Pancreas (tissue), 10 donors: Measurements from ENCODE around the gene ZSCAN2. TPM values are rescaled to one million over a fixed set of nuclear protein-coding genes. Genes with fewer than 3 reads are reported as not detected.

Experiments
- ATAC-seq, 4 donors: fragments of 200-7000 bp; cut with Tn5 transposase; one replicate each; pipeline versions ENCODE4 v1.8.0 to v1.9.1; 2020; ENCODE audit warnings: mild to moderate bottlenecking in 4 of 4, moderate library complexity in 4 of 4
- DNase-seq, 6 donors: peaks; one replicate each; pipeline ENCODE4 v3.0.0-alpha.2; 2020
- FAIRE-seq: peaks from 2 replicates; lab custom pipeline; 2012; peaks lifted over from hg19 to GRCh38; lab: Jason Lieb, UNC
- H3K27ac ChIP-seq, 4 donors: fragments of 200-600 bp; sonication (generic); 1 replicate in 3 of 4; 2 replicates in 1 of 4; pipeline versions ENCODE4 v1.5.0 to v1.8.0; 2020
- H3K27me3 ChIP-seq, 4 donors: fragments of 200-600 bp; one replicate each; pipeline ENCODE4 v1.8.0; 2021
- H3K36me3 ChIP-seq, 3 donors: fragments of 200-600 bp; sonication (generic) in 1 of 3; one replicate each; pipeline versions ENCODE4 v1.5.0 to v1.8.0; 2020 to 2021
- H3K4me1 ChIP-seq, 3 donors: fragments of 200-600 bp; one replicate each; pipeline ENCODE4 v1.8.0; 2021
- H3K4me3 ChIP-seq, 4 donors: fragments of 200-600 bp; sonication (generic) in 2 of 4; one replicate each; pipeline versions ENCODE4 v1.5.0 to v1.8.0; 2020 to 2021
- H3K9me3 ChIP-seq, 4 donors: fragments of 200-600 bp; one replicate each; pipeline ENCODE4 v1.8.0; 2021
- WGBS, 2 donors: extraction: QIAGEN DNeasy Blood & Tissue Kit; methylation state at CpG; one replicate each; pipeline ENCODE4 v1.1.7; 2013; 5-methylcytosine and 5-hydroxymethylcytosine counted together
- intact Hi-C, 3 donors: fragments of 100-400 bp; cut with DNase I; formaldehyde crosslinking; loops; one replicate each; pipeline versions ENCODE4 v1.11.1 to v1.14.2; 2022
- polyA plus RNA-seq, 2 donors: library from polyadenylated mRNA; stranded (reverse); fragments of 200-250 nt; gene quantifications; one replicate each; pipeline ENCODE4 v1.2.3, GENCODE V29; 2013
- total RNA-seq, 6 donors: library from RNA; stranded (reverse); fragmentation: NEBNext Ultra II Directional in 4 of 6; extraction: Animal tissue kit (Norgen Biotek cat#: 25700) in 4 of 6; gene quantifications; one replicate each; pipeline versions ENCODE4 v1.2.1 to v1.2.4, GENCODE V29; 2021 to 2023
- TF ChIP-seq, protein P1 (sequence below), 4 donors: fragments of 200-600 bp; sonication (generic) in 3 of 4; IDR thresholded peaks; one replicate each; pipeline versions ENCODE4 v1.5.0 to v1.8.0; 2021; ENCODE audit warnings: antibody characterized with exemption in 4 of 4
- donor health status: healthy with polysubstance abuse.
- donor health status: DM: no; HTN: no; CAD: no; lungs with moderate emphysema.
- donor health status: DM: no; HTN: no; CAD: no.
- donor health status: control.
- donor health status: control.
- donor health status: Bipolar disorder and iron deficiency.
- donor health status: DM: yes; HTN: yes; CAD: no.
- donor health status: DM: no; HTN: no; CAD: no.
- donor health status: DM: no; HTN: no; CAD: no.
- donor health status: DM: yes; HTN: yes; CAD: no.

Gene ZSCAN2
- total and polyA plus RNA-seq, 8 donors, result 5.5 to 15.4 (median 11.9) TPM

GRCh38 chr15:84659904-84660781, 59.3 kb downstream of the ZSCAN2 start:
- no peak for FAIRE-seq
- H3K27me3 ChIP-seq, result no peaks in the 10 kb centered on the region
- intact Hi-C loops, result no loop called here
- H3K4me3 ChIP-seq, result no peak overlapping the region
- 72 to 82% methylated on average over 4 of the region's 4 CpGs for WGBS, 2 donors
- H3K9me3 ChIP-seq, result no peaks in the 10 kb centered on the region
- no peak overlapping the region for H3K27ac ChIP-seq
- H3K4me1 ChIP-seq, result peaks cover 0 to 3% (median 0%) of the 10 kb centered on the region in 3 donors
- DNase-seq, result no peak
- ATAC-seq, result no peak
- no peaks in the 10 kb centered on the region for H3K36me3 ChIP-seq
- TF ChIP-seq, protein P1, sequence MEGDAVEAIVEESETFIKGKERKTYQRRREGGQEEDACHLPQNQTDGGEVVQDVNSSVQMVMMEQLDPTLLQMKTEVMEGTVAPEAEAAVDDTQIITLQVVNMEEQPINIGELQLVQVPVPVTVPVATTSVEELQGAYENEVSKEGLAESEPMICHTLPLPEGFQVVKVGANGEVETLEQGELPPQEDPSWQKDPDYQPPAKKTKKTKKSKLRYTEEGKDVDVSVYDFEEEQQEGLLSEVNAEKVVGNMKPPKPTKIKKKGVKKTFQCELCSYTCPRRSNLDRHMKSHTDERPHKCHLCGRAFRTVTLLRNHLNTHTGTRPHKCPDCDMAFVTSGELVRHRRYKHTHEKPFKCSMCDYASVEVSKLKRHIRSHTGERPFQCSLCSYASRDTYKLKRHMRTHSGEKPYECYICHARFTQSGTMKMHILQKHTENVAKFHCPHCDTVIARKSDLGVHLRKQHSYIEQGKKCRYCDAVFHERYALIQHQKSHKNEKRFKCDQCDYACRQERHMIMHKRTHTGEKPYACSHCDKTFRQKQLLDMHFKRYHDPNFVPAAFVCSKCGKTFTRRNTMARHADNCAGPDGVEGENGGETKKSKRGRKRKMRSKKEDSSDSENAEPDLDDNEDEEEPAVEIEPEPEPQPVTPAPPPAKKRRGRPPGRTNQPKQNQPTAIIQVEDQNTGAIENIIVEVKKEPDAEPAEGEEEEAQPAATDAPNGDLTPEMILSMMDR (IDR thresholded peaks at IDR 0.05), result no peak

DNA sequence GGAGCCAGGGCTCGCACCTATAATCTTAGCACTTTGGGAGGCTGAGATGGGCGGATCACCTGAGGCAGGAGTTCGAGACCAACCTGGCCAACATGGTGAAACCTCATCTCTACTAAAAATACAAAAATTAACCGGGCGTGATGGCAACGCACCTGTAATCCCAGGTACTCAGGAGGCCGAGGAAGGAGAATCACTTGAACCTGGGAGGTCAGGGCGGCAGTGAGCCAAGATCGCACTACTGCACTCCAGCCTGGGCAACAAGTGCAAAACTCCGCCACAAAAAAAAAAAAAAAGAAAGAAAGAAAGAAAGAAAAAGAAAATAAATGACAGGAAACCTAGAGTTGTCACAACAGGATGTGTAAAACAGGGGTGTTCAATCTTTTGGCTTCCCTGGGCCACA, 60.2 kb downstream of the ZSCAN2 start:
- no peak for FAIRE-seq
- Histone ChIP-seq H3K27ac (no peak overlapping the region), H3K4me1 (no peaks in the 10 kb centered on the region), H3K27me3 (no peaks in the 10 kb centered on the region), H3K36me3 (no peaks in the 10 kb centered on the region), H3K4me3 (no peak overlapping the region), H3K9me3 (no peaks in the 10 kb centered on the region)
- no peak for ATAC-seq
- no peak for DNase-seq
- intact Hi-C loops, result no loop called here
- 93 to 95% methylated on average over 10 of the region's 10 CpGs for whole genome bisulfite sequencing, 2 donors
- TF ChIP-seq, protein P1 (IDR thresholded peaks at IDR 0.05), result no peak

- ATAC-seq, result no peak
- Histone ChIP-seq H3K4me3 (no peak overlapping the region), H3K27ac (no peak overlapping the region), H3K27me3 (no peaks in the 10 kb centered on the region), H3K36me3 (peaks cover 0 to 11% (median 7%) of the 10 kb centered on the region in 3 donors), H3K9me3 (no peaks in the 10 kb centered on the region), H3K4me1 (no peaks in the 10 kb centered on the region)
- TF ChIP-seq, protein P1 (IDR thresholded peaks at IDR 0.05), result no peak
- intact Hi-C loops, result no loop called here
- DNase-seq, result no peak
- 59 to 65% methylated on average over 2 of the region's 2 CpGs for WGBS, 2 donors
- no peak for FAIRE-seq
These were observed 65.6 kb downstream of the ZSCAN2 start for GRCh38 chr15:84666373-84666772.

DNA sequence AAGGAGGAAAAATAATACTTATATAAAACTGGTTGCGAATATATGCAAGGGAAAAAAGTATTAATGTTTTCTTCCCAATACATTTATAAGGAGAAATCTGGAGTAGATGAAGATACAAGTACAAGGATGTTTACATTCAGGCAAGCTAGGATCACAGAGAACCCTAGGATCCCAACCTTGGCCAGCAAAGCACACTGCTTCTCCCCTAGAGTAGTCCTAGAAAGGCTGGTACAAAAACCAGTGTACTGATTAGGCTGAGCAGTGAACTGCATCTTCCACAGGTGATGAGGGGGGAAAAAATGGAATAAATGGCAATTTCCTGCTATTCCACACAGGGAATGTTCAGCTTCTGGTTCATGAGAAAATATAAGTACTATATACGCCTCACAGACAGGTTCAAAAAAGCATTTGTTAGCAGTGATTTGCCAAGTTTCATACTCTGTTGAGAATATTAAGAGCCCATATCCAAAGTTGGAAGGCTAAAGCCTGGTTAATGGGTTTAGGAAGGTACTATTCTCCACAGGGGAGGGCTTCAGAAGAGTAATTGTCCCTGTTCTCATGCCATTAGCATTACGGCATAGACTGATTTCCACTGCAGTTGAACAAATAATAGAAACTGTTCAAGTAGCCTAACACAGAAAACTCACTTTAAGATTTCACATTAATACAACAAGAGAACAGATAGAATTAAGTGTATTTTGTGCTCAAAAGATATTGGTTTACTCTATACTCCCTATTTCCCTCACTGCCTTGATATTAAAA, 67.6 kb downstream of the ZSCAN2 start:
- TF ChIP-seq, protein P1 (IDR thresholded peaks at IDR 0.05), result no peak
- intact Hi-C loops, result no loop called here
- ATAC-seq (peak in 3 of 4 donors; percentile 41 to 75 (median 51)), DNase-seq (no peak), FAIRE-seq (no peak)
- no peaks in the 10 kb centered on the region for H3K27me3 ChIP-seq
- no peak overlapping the region for H3K4me3 ChIP-seq
- H3K4me1 ChIP-seq, result no peaks in the 10 kb centered on the region
- H3K27ac ChIP-seq, result peak overlapping the region in 2 of 4 donors; percentile 33 to 46
- peaks cover 0 to 15% (median 7%) of the 10 kb centered on the region in 3 donors for H3K36me3 ChIP-seq
- WGBS, 2 donors, result 77 to 85% methylated on average over 3 of the region's 3 CpGs
- H3K9me3 ChIP-seq, result no peaks in the 10 kb centered on the region
